Endodermal cell (in vitro differentiated cells): Measurements from ENCODE around the gene LRRC10B. TPM values are rescaled to one million over a fixed set of nuclear protein-coding genes. Genes with fewer than 3 reads are reported as not detected.
A peak's percentile ranks its signal among the peaks of the same experiment; 100 is the strongest.

ENCODE experiments used
- DNase-seq: peaks from one replicate; pipeline ENCODE4 v3.0.0-alpha.2; 2017
- H3K27ac ChIP-seq: 2 replicates; pipeline ENCODE4 v1.5.1; 2013; ENCODE audit warnings: mild to moderate bottlenecking, low read depth, low read length, moderate library complexity
- H3K27me3 ChIP-seq: 2 replicates; pipeline ENCODE4 v1.6.1; 2013; ENCODE audit warnings: mild to moderate bottlenecking, low read length, moderate library complexity; ENCODE audit not compliant: insufficient read depth, control insufficient read depth, poor library complexity, severe bottlenecking
- H3K36me3 ChIP-seq: 2 replicates; pipeline ENCODE4 v1.7.0; 2013; ENCODE audit warnings: mild to moderate bottlenecking, low read length, moderate library complexity; ENCODE audit not compliant: control insufficient read depth, insufficient read depth
- H3K4me1 ChIP-seq: one replicate; pipeline ENCODE4 v1.7.0; 2013; ENCODE audit warnings: low read length; ENCODE audit not compliant: control insufficient read depth, insufficient read depth
- H3K4me3 ChIP-seq: 2 replicates; pipeline ENCODE4 v1.5.1; 2013; ENCODE audit warnings: mild to moderate bottlenecking, low read length, moderate library complexity
- H3K9ac ChIP-seq: 2 replicates; pipeline ENCODE4 v1.6.1; 2013; ENCODE audit warnings: mild to moderate bottlenecking, low read length, moderate library complexity; ENCODE audit not compliant: poor library complexity, severe bottlenecking; ENCODE audit errors: extremely low read depth
- H3K9me3 ChIP-seq: 2 replicates; pipeline ENCODE4 v1.6.1; 2013; ENCODE audit warnings: mild to moderate bottlenecking, low read length, moderate library complexity; ENCODE audit not compliant: control insufficient read depth
- H3K27ac Mint-ChIP-seq: 2 replicates; pipeline ENCODE4 v1.8.0; 2020; ENCODE audit warnings: mixed read lengths
- H3K27me3 Mint-ChIP-seq: 2 replicates; pipeline ENCODE4 v1.8.0; 2021; ENCODE audit warnings: mild to moderate bottlenecking, mixed read lengths; ENCODE audit not compliant: insufficient read depth
- H3K36me3 Mint-ChIP-seq: 2 replicates; pipeline ENCODE4 v1.8.0; 2020; ENCODE audit warnings: low read depth, mixed read lengths
- H3K4me1 Mint-ChIP-seq: 2 replicates; pipeline ENCODE4 v1.8.0; 2020; ENCODE audit warnings: mixed read lengths
- H3K4me3 Mint-ChIP-seq: 2 replicates; pipeline ENCODE4 v1.8.0; 2020; ENCODE audit warnings: mild to moderate bottlenecking, moderate library complexity, mixed read lengths
- H3K9me3 Mint-ChIP-seq: 2 replicates; pipeline ENCODE4 v1.8.0; 2020; ENCODE audit warnings: mild to moderate bottlenecking, mixed read lengths
- WGBS, 2 experiments: methylation state at CpG; one replicate each; pipeline versions ENCODE4 v1.1.5 to v1.1.7; 2013; ENCODE audit warnings: missing lambda C conversion rate in 2 of 2, mixed read lengths in 1 of 2; ENCODE audit not compliant: insufficient coverage in 1 of 2, insufficient read length in 1 of 2; 5-methylcytosine and 5-hydroxymethylcytosine counted together
- total RNA-seq, 2 donors: library from RNA; stranded (reverse); fragmentation: NEBNext Ultra II Directional in 1 of 2; extraction: Animal tissue kit (Norgen Biotek cat#: 25700) in 1 of 2; gene quantifications; 2 replicates in 1 of 2; 3 replicates in 1 of 2; pipeline ENCODE4 v1.2.1, GENCODE V29; 2021
- TF ChIP-seq, protein P1 (sequence below): fragments of 200-600 bp; sonication (generic); conservative IDR thresholded peaks from 2 replicates; pipeline ENCODE4 v1.5.0; 2021; ENCODE audit warnings: antibody characterized with exemption, mild to moderate bottlenecking

The LRRC10B gene
- total RNA-seq, 2 donors from 2014 or later: 0.11 to 0.69 TPM

DNA sequence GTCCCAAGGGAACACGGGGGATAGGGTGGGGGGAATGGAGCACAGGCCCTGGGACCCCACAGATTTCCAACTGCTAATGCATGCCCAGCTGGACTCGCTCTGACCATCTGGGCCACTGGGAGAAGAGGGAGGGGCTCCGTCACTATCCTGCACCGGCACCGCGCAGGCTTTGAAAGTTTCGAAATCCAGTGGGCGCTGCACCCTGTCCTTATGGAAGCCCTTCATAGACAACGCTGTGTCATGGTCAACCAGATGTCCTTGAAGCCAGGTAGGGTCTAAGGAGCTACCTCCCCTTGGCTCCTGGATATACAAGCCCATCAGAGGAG lies 30.1 kb downstream of the LRRC10B start:
- Histone ChIP-seq H3K4me1 (no peaks in the 10 kb centered on the region), H3K27ac (no peak overlapping the region), H3K9ac (no peak overlapping the region), H3K4me3 (no peak overlapping the region), H3K27me3 (no peaks in the 10 kb centered on the region), H3K9me3 (no peaks in the 10 kb centered on the region), H3K36me3 (no peaks in the 10 kb centered on the region)
- Mint-ChIP-seq H3K27me3 (peaks cover 4% of the 10 kb centered on the region), H3K4me3 (no peak overlapping the region), H3K4me1 (peaks cover 30% of the 10 kb centered on the region), H3K36me3 (no peaks in the 10 kb centered on the region), H3K9me3 (no peaks in the 10 kb centered on the region), H3K27ac (no peak overlapping the region)
- 95% methylated on average over 9 of the region's 9 CpGs for whole genome bisulfite sequencing, 2 experiments
- TF ChIP-seq, protein P1, sequence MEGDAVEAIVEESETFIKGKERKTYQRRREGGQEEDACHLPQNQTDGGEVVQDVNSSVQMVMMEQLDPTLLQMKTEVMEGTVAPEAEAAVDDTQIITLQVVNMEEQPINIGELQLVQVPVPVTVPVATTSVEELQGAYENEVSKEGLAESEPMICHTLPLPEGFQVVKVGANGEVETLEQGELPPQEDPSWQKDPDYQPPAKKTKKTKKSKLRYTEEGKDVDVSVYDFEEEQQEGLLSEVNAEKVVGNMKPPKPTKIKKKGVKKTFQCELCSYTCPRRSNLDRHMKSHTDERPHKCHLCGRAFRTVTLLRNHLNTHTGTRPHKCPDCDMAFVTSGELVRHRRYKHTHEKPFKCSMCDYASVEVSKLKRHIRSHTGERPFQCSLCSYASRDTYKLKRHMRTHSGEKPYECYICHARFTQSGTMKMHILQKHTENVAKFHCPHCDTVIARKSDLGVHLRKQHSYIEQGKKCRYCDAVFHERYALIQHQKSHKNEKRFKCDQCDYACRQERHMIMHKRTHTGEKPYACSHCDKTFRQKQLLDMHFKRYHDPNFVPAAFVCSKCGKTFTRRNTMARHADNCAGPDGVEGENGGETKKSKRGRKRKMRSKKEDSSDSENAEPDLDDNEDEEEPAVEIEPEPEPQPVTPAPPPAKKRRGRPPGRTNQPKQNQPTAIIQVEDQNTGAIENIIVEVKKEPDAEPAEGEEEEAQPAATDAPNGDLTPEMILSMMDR: no peak
- DNase-seq: no peak

DNA sequence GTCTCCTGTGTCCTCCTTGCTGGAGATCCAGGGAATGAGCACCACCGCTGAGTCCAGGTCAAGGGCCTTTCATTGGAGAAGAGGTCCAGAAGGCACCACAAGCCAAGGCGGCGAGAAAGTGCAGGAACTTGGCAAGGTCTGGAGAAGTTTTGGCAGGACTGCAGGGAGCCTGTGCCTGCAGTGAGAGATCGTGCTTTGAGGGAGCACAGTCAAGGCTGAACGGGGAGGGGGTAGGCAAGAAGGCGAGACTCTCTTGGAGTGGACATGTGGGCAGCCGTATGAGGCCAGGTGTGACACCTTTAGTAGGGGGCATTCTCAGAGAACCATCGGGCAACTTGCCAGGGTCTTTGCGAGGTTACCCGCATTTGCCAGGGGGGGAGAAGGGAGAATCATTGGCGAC lies 30.5 kb downstream of the LRRC10B start:
- Mint-ChIP-seq H3K4me3 (no peak overlapping the region), H3K9me3 (no peaks in the 10 kb centered on the region), H3K27me3 (peaks cover 4% of the 10 kb centered on the region), H3K4me1 (peaks cover 30% of the 10 kb centered on the region), H3K36me3 (no peaks in the 10 kb centered on the region), H3K27ac (no peak overlapping the region)
- Histone ChIP-seq H3K27me3 (no peaks in the 10 kb centered on the region), H3K4me3 (no peak overlapping the region), H3K9ac (no peak overlapping the region), H3K9me3 (no peaks in the 10 kb centered on the region), H3K4me1 (no peaks in the 10 kb centered on the region), H3K36me3 (no peaks in the 10 kb centered on the region), H3K27ac (no peak overlapping the region)
- DNase-seq: no peak
- TF ChIP-seq, protein P1: no peak
- WGBS, 2 experiments: 93 to 97% methylated on average over 8 to 11 of the region's 11 CpGs

DNA sequence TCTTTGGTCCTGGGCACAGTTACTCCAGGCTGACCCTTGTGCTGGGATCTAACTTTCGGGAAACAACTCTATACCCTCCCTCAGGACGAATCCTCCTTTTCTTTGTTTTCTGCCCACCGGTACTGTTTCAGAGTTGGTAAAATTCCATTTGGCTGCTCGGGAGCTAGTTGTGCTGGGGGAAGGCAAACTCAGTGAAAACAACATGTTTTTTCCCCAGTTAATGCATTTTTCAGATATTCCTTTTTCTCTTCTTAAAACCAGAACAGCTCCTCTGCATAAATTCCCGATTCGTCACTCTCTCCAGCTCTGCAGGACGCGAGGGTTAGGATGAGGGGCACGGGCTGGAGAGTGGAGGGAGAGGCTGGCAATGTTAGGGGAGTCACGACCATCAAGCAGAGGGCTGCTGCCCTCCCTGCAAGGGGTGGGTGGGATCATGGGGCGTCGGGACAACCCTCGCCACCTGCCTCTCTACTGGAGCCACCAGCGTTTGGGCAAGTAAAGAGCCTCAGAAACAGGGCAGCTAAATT lies 31.3 kb downstream of the LRRC10B start:
- Mint-ChIP-seq H3K27me3 (peaks cover 4% of the 10 kb centered on the region), H3K4me3 (no peak overlapping the region), H3K36me3 (no peaks in the 10 kb centered on the region), H3K9me3 (no peaks in the 10 kb centered on the region), H3K4me1 (peaks cover 30% of the 10 kb centered on the region), H3K27ac (peak overlapping the region; percentile 13)
- H3K27ac ChIP-seq: peak overlapping the region; percentile 6
- no peaks in the 10 kb centered on the region for H3K27me3 ChIP-seq
- H3K9me3 ChIP-seq: no peaks in the 10 kb centered on the region
- H3K4me3 ChIP-seq: no peak overlapping the region
- no peaks in the 10 kb centered on the region for H3K4me1 ChIP-seq
- no peak for DNase-seq
- TF ChIP-seq, protein P1: no peak
- 60 to 69% methylated on average over 9 to 14 of the region's 14 CpGs for WGBS, 2 experiments
- H3K9ac ChIP-seq: no peak overlapping the region
- H3K36me3 ChIP-seq: no peaks in the 10 kb centered on the region
